H7 (cell line): ENCODE data around the gene BCL2. TPM values are rescaled to one million over a fixed set of nuclear protein-coding genes. Genes with fewer than 3 reads are reported as not detected.
"Not testable (repeated sequence)": the region's sequence is repeated elsewhere in the genome, so short reads cannot be mapped to it uniquely, and the experiment has no call there.

Source experiments
- DNase-seq: peaks from one replicate; pipeline ENCODE4 v3.0.0; 2012
- H3K27me3 ChIP-seq: 2 replicates; pipeline ENCODE4 v1.6.0; 2011; ENCODE audit warnings: mild to moderate bottlenecking, low read length; ENCODE audit not compliant: control insufficient read depth, insufficient read depth
- H3K36me3 ChIP-seq: replicated peaks from 2 replicates; pipeline ENCODE4 v1.5.1; 2011; ENCODE audit warnings: low read length; ENCODE audit not compliant: control insufficient read depth, insufficient read depth
- H3K4me3 ChIP-seq: 2 replicates; pipeline ENCODE4 v1.5.1; 2011; ENCODE audit warnings: low read depth, mild to moderate bottlenecking, control low read depth, low read length, moderate library complexity; ENCODE audit not compliant: insufficient read depth
- total RNA-seq: library from RNA; depleted of rRNA; stranded (reverse); fragments of >200 nt; shearing (Covaris generic); gene quantifications from 2 replicates; pipeline ENCODE4 v1.2.3, GENCODE V29; 2014

BCL2 gene
- total RNA-seq, 1 experiment from 2014 or later, result 1.8 TPM

GRCh38 chr18:63236406-63236805 is 83.2 kb downstream of the BCL2 start:
- Histone ChIP-seq H3K4me3 (no peak overlapping the region), H3K27me3 (no peaks in the 10 kb centered on the region), H3K36me3 (no peaks in the 10 kb centered on the region)
- no peak for DNase-seq

- DNase-seq, H3K4me3 ChIP-seq, H3K36me3 ChIP-seq, H3K27me3 ChIP-seq: not testable (repeated sequence)
Observed at GRCh38 chr18:63235920-63236319, 83.6 kb downstream of the BCL2 start.

- H3K4me3 ChIP-seq, result no peak overlapping the region
- no peaks in the 10 kb centered on the region for H3K36me3 ChIP-seq
- no peak for DNase-seq
- H3K27me3 ChIP-seq, result no peaks in the 10 kb centered on the region
Observed at GRCh38 chr18:63234841-63235240, 84.7 kb downstream of the BCL2 start.

- no peak overlapping the region for H3K4me3 ChIP-seq
- H3K27me3 ChIP-seq, result no peaks in the 10 kb centered on the region
- no peaks in the 10 kb centered on the region for H3K36me3 ChIP-seq
- DNase-seq, result no peak
Observed at GRCh38 chr18:63234432-63234831, 85.1 kb downstream of the BCL2 start.

DNA sequence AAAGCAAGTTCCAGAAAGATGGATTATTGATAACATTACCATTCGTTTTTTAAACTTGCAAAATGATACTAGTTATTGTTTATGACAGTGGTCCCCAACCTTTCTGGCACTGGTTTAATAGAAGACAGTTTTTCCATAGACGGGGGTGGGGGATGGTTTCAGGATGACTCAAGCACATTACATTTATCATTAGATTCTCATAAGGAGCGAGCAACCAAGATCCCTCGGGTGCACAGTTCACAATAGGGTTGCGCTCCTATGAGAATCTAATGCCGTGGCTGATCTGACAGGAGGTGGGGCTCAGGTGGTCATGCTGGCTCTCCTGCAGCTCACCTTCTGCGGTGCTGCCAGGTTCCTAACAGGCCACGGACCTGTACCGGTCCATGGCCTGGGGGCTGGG is 86.2 kb downstream of the BCL2 start:
- Histone ChIP-seq H3K4me3 (no peak overlapping the region), H3K36me3 (no peaks in the 10 kb centered on the region), H3K27me3 (no peaks in the 10 kb centered on the region)
- no peak for DNase-seq

GRCh38 chr18:63232826-63233225 is 86.7 kb downstream of the BCL2 start:
- H3K4me3 ChIP-seq, result no peak overlapping the region
- H3K27me3 ChIP-seq, result no peaks in the 10 kb centered on the region
- H3K36me3 ChIP-seq, result no peaks in the 10 kb centered on the region
- DNase-seq, result no peak

- DNase-seq, result no peak
- no peak overlapping the region for H3K4me3 ChIP-seq
- H3K27me3 ChIP-seq, result no peaks in the 10 kb centered on the region
- no peaks in the 10 kb centered on the region for H3K36me3 ChIP-seq
Observed at GRCh38 chr18:63229971-63230370, 89.6 kb downstream of the BCL2 start.

- Histone ChIP-seq H3K36me3 (no peaks in the 10 kb centered on the region), H3K4me3 (no peak overlapping the region), H3K27me3 (no peaks in the 10 kb centered on the region)
- no peak for DNase-seq
Observed at GRCh38 chr18:63225434-63225833, 94.1 kb downstream of the BCL2 start.

GRCh38 chr18:63224630-63225029 is 94.9 kb downstream of the BCL2 start:
- Histone ChIP-seq H3K36me3 (no peaks in the 10 kb centered on the region), H3K4me3 (no peak overlapping the region), H3K27me3 (no peaks in the 10 kb centered on the region)

GRCh38 chr18:63223837-63224236 is 95.7 kb downstream of the BCL2 start:
- DNase-seq, result no peak

More at GRCh38 chr18:63224630-63225029, 94.9 kb downstream of the BCL2 start:
- DNase-seq, result no peak

GRCh38 chr18:63220903-63221302 is 98.7 kb downstream of the BCL2 start:
- Histone ChIP-seq H3K36me3 (no peaks in the 10 kb centered on the region), H3K4me3 (no peak overlapping the region), H3K27me3 (no peaks in the 10 kb centered on the region)
- no peak for DNase-seq

More at GRCh38 chr18:63223837-63224236, 95.7 kb downstream of the BCL2 start:
- Histone ChIP-seq H3K27me3 (no peaks in the 10 kb centered on the region), H3K36me3 (no peaks in the 10 kb centered on the region), H3K4me3 (no peak overlapping the region)

DNA sequence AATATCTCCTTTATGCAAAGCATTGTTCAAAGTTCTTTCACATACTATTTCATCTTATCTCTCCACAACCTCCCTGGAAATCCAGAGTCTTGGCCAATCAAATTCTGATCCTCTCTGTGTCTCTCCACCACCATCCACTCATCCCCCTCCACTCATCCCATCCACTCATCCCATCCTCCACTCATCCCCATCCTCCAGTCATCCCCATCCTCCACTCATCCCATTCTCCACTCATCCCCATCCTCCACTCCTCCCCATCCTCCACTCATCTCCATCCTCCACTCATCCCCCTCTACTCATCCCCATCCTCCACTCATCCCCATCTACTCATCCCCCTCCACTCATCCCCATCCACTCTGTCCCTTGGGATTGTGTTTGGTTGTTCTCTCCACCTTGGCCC is 101.1 kb downstream of the BCL2 start:
- no peak overlapping the region for H3K4me3 ChIP-seq
- no peaks in the 10 kb centered on the region for H3K27me3 ChIP-seq
- H3K36me3 ChIP-seq, result no peaks in the 10 kb centered on the region
- DNase-seq, result no peak

- Histone ChIP-seq H3K36me3 (no peaks in the 10 kb centered on the region), H3K4me3 (no peak overlapping the region), H3K27me3 (no peaks in the 10 kb centered on the region)
- no peak for DNase-seq
Observed at GRCh38 chr18:63216516-63217311, 102.9 kb downstream of the BCL2 start.

GRCh38 chr18:63213936-63214671 is 105.5 kb downstream of the BCL2 start:
- Histone ChIP-seq H3K27me3 (no peaks in the 10 kb centered on the region), H3K36me3 (no peaks in the 10 kb centered on the region), H3K4me3 (no peak overlapping the region)
- DNase-seq, result no peak

DNA sequence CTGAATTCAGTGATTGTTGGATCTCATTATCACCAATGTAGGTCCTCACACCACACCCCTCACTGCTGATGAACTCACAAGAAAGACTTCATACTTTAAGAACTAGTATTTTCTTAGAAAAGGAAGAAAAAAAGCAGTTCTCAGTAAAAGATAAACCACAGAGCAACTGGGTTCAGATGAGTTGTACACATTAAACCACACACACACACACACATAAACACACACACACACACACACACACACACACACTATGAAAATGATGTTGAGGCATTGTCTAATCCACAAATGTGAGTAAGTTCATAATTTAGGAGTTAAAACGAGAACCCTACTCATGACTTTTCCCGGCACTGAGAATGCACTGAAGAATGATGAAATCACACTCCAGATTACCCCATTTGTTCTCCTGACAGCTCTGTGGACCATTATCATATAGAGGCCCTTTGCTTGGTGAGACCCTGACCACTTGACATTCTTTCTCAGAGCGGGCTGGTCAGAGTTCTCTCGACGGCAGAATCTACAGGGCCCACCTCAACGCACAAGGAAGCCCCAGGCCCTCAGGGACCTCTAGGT is 106.2 kb downstream of the BCL2 start:
- no peaks in the 10 kb centered on the region for H3K36me3 ChIP-seq
- DNase-seq, result no peak
- H3K27me3 ChIP-seq, result no peaks in the 10 kb centered on the region
- H3K4me3 ChIP-seq, result no peak overlapping the region
